ENCODE measurements around the gene HOXD4.

The HOXD4 gene

GRCh38 chr2:176142281-176142680 lies 9.1 kb upstream of the HOXD4 start:
- no peak for DNase-seq

GRCh38 chr2:176145085-176145969 lies 6.0 kb upstream of the HOXD4 start:
- no peak for DNase-seq

DNA sequence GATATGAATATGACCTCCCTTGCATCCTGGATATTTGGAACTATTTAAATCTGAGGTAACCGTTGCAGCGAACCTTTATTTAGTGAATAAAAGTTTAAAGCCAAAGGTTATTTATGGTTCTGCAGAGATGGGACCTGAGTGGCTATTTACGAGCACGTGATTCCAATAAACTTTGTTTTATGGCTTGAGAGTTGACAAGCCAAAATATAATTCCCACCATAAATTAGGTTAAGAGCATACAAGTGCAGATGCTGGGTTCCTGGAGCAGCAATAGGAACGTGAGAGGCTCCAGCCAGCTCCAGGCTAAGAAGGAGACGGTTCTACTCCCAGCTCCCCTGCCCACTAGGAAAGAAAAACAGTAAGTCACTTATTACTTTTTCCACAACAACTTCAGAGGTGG lies 5.2 kb upstream of the HOXD4 start:
- no peak for DNase-seq

DNA sequence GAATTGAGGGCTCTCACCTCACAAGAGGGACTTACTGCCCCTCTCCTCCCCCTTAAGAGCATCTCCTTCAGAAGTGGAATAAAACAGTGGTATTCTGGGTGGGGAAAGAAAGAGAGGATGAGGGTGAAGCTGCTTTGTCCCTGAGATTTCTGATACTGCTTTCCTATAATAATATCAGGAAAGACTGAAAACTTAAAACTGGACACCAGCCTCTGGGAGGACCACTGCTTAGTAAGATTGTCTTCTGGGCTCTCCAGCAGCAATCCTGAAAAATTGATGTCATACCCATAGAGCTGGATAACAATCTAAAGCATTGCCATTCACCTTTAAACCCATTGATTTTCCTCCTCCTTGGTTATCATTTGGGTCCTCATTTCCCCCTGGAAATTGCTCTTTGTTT lies 4.7 kb upstream of the HOXD4 start:
- DNase-seq = no peak

DNA sequence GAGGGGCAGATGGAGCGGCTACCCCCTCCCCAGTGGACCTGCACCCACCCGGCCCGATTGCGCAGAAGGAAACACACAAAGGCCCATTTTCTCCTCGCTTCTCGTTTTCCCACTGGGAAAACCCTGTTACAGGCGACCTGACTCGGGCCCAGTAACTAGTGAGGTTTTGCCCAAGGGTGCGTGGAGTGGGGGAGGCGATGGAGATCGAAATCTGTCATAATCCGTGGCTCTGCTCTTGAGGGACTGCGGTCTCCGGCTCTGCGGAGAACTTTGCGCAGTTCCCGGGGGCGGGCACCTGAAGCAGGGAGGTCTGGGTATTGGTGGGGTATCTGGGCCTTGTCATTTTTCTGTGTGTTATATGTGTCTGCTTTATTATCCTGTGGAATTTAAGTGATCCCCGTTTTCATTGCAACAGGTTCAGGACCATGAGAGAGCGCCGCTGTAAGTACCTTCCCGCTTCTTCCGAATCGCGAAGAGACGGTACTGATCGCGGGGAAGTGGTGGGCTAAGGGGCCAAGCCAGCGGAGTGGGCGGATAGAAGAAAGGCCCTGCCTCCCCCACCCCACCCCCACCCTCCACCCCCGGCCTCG lies 4.0 kb upstream of the HOXD4 start:
- no peak for DNase-seq

DNA sequence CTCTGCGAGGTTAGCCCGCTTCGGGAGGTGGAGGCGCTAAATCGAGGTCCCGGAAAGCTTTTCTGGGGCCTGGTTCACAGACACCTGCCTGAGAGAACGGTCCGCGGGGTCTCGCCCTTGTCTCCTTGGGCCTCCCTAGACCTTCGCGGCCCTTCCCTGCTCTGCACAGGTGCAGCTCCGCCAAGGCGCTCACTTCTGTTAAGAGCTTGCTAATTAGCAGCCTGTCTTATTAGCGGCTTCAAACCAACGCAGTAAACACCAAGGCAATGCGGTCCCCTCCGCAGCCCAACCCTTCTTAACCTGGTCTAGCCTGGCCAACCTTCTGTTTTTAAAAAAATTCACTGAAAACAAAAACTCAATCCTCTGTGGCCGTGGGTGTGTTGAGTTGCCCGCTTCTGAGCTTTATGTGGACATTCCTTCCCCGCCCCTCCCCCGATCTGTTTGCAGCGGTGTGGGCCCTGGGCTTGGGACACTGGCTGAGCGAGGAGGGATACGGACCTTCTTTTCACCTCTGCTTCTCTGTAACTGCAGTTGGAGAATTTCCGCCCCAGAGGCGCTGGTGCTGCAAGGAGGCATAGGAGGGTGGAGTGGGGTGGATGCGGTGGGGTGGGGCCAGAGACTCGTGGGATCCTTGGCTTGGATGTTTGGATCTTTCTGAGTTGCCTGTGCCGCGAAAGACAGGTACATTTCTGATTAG lies 3.4 kb upstream of the HOXD4 start:
- DNase-seq = no peak

DNA sequence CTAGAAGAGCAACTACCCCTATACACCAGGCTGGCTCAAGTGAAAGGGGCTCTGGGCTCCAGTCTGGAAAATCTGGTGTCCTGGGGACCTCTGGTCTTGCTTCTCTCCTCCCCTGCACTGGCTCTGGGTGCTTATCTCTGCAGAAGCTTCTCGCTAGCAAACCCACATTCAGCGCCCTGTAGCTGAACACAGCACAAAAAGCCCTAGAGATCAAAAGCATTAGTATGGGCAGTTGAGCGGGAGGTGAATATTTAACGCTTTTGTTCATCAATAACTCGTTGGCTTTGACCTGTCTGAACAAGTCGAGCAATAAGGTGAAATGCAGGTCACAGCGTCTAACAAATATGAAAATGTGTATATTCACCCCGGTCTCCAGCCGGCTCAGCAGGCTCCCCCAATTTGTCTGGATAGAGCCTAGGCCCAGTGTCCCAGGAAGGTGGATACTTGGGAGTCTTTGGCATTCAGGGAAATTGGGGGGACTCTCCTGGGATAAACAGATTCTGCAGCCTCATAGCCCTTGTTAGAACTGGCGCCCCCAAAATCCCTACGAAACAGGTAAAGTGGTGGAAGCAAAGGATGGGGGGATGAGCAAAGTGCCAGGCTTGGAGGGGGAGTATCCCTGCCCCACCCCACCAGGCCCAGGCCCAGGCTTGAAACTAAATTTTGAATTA lies 2.5 kb upstream of the HOXD4 start:
- no peak for DNase-seq

DNA sequence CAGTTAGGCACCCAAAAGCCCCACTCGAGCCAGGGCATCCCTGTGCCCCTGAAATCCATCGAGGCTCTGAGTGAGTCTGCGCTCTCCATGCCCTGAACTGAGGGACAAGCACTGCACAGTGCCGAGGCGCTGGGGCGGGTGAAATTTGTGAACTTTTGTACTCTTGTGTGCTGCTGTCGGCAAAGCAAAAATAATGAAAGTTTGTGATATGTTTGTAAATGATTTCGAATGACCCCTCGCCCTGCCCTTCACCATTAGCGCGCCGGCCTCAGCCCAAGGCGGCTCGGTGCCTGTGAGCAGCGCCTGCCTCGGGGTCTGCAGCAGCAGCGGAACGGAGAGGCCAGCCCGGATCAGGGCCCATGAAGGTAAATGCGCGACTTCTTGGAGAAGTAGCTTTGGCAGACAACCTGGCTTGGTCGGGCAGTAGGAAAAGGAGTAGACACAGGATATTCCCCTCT lies 1.8 kb upstream of the HOXD4 start:
- DNase-seq = no peak

DNA sequence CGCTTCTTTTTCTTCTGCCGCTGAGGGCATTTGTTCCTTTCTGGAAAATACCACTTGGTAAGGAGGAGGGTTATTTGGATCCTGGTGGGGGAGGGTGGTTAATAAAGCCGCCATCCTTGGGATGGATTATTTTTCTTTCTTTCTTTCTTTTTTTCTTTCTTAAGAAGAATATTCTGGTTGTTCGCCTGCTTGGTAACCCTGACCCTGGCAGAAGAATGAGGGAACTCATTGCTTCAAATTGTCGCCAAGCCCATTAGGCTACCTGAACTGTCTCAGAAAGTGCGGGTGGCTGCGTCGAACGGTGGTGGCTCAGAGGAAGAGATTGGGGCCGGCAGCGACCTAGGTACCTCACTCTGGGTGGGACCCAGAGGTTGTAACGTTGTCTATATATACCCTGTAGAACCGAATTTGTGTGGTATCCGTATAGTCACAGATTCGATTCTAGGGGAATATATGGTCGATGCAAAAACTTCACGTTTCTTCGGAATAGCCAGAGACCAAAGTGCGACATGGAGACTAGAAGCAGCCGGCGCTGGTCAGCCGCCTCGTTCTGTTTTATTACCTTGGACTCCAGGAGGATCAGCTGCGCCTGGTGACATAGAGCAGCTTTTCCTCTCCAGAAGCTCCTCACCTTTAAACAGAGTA lies 1.3 kb upstream of the HOXD4 start:
- DNase-seq = no peak

- DNase-seq = no peak
Measured at GRCh38 chr2:176150584-176151441, 537 bp upstream of the HOXD4 start.

DNA sequence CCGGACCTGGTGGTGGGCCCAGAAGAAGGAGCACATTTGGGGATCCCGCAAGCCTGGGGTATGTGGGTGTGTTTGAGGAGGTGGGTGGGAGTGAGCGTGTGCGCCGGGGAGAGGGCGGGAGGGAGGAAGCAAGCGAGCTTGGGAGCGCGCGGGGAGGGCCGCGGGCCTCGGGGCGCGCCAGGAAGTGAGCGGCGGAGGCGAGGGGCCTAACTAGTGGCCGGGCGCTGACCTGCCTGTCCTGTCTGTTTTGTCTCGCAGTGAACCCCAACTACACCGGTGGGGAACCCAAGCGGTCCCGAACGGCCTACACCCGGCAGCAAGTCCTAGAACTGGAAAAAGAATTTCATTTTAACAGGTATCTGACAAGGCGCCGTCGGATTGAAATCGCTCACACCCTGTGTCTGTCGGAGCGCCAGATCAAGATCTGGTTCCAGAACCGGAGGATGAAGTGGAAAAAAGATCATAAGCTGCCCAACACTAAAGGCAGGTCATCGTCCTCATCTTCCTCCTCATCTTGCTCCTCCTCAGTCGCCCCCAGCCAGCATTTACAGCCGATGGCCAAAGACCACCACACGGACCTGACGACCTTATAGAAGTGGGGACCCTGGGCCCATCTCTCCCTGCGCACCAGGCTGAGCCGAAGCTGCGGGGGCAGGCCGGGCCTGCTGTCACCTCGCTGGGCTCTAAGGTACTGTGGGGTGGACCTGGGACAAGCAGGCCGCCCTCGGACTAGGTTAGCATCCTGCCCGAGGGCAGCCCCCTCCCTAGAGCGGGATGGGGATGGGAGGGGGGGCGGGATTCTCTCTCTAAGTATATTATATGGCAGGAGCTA lies 1.2 kb downstream of the HOXD4 start:
- DNase-seq = no peak

- DNase-seq = no peak
Measured at GRCh38 chr2:176154576-176155252, 3.4 kb downstream of the HOXD4 start.

DNA sequence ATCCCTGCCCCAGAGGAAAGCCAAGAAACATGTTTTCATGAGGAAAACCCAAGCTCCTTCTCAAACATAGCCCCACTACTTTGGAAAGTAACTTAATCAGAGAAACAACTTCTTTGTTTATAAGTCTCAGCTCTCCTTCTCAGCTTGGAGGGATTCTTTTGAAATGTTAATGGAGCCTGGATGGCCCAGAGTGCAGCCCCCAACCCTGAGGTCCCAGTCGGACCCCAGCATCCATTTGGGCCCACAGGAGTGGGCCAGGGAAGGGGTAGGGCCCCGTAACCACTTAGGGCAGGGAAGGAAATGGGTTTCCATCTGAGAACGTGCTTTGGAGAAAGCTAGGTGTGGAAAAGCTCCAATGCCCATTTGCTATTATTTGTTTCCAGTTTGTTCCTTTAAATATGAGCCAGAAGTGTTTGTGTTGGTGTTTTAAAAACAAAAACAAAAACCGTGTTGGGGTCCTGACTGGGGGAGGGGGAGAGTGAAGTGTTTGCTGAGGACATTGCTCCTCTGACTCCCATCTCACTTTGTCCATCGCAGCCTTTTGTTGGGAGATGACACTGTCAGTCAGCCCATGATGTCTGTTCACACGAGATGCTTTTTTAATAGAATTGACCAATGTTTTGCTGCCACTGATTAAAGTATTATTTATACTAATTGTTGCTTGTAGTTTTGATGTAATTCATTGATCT lies 4.2 kb downstream of the HOXD4 start:
- DNase-seq = no peak

GRCh38 chr2:176156301-176156806 lies 5.0 kb downstream of the HOXD4 start:
- DNase-seq = no peak

DNA sequence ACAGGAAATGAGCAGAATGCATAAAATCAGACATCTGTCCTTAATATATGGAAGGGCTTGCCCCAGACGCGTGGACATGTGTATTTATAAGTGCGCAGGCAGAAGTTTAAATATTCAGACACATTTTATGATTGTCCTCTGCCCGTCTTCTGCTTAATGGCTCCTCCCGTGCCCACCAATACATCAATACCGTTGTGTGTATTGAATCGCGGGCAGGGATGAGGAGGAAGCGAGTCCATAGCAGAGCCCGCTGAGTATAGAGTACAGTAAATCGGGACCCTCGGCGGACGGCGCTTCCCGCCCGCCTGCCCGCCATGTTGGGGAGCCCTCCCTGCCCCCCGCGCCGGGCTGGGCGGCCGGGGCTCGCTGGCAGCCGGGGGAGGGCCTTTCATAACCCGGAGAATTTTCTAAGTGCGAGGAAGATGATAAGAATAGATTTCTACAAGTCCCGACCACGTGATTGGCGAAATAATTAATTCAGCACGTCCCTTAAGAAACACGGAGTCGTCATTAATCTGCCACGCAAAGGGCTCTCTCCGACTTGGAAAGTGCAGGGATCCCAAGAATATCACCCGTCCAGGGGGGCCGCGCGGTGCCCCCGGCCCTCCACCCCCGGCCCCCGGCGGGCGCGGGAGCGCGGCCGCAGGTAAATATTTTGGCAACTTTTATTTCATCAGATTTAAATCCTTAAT lies 5.6 kb downstream of the HOXD4 start, which contains the start of gene HOXD3:
Gene HOXD3, plus strand, starts transcription at position 501 of the 692 bp plus-strand sequence. CDS start 11,808 bp downstream, outside the sequence.
- no peak for DNase-seq

DNA sequence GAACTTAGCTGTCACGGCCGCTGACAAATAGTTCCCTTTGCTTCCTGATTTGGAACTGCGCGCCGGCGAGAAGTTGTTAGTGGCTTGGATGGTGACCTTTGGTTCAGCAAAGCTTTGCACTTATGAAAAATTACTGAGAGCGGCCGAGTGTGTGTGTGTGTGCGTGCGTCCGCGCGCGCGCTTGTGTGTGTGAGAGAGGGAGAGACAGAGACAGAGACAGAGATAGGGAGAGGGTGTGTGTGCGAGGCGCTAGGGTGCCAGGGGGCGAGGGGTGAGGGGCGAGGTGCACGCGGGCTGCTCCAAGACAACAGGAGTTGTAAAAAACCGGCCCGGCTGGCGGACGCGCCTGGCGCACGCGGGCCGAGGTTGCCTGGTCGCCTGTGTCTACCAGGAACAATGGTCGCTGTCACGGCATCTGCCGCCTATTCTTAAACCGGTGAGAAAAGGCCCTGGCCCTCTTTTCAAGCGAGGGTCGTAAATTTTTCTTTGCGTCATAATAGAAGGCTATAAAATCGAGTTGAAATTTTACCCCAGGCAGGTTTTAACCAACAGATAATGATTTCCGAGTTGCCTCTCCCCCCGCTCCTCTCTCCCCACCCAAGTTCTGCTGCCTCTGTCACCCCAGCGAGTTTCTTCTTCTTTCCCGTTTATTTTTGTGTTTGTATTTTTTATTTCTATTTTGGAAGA lies 6.3 kb downstream of the HOXD4 start:
- DNase-seq = no peak

GRCh38 chr2:176158186-176158591 lies 6.8 kb downstream of the HOXD4 start:
- DNase-seq = no peak

Measured in effector CD8-positive, alpha-beta T cell (primary cell).